Activated T-helper 2 cell treated with anti-CD3 and anti-CD28 coated beads, Interferon-gamma antibody, Interleukin-2, Interleukin-4, amounts not matched to agents 10 μg/mL and 5 μg/mL and 100 μg/mL, durations not matched to agents 14 hours and 24 hours and 36 hours (primary cell): ENCODE measurements around the gene CPSF3. TPM values are rescaled to one million over a fixed set of nuclear protein-coding genes. Genes with fewer than 3 reads are reported as not detected.

Experiments
- total RNA-seq: library from RNA; stranded (reverse); gene quantifications from 2 replicates; pipeline ENCODE4 v1.2.3, GENCODE V29; 2022

CPSF3 gene
- total RNA-seq, 1 donor from 2014 or later: 69.5 TPM

Other genes with a start within 250 kb of the CPSF3 start
- 0.74 and 0.96 TPM in 2 replicates for gene ASAP2, start 216.8 kb upstream of the CPSF3 start, total RNA-seq
- 118 and 128 TPM in 2 replicates for gene ITGB1BP1, start 126 bp upstream of the CPSF3 start, total RNA-seq
- 82.0 and 82.4 TPM in 2 replicates for gene IAH1, start 50.9 kb downstream of the CPSF3 start, total RNA-seq
- 23.3 and 25.0 TPM in 2 replicates for gene ADAM17, start 132.2 kb downstream of the CPSF3 start, total RNA-seq
- 334 and 339 TPM in 2 replicates for gene YWHAQ, start 207.3 kb downstream of the CPSF3 start, total RNA-seq